Astrocyte (in vitro differentiated cells and primary cell): ENCODE data around the gene IL34.

Source experiments
- CTCF ChIP-seq: IDR thresholded peaks from 2 replicates; pipeline ENCODE4 v1.5.1; 2011; ENCODE audit warnings: low read depth, mild to moderate bottlenecking, inconsistent platforms, low read length, moderate library complexity; ENCODE audit not compliant: insufficient read depth
- EZH2 ChIP-seq: IDR thresholded peaks from 2 replicates; pipeline ENCODE4 v1.6.1; 2012; ENCODE audit warnings: mild to moderate bottlenecking, low read length, inconsistent platforms; ENCODE audit not compliant: insufficient read depth

- no peak for TF ChIP-seq CTCF
- no peak for TF ChIP-seq EZH2
These were observed 5.2 kb downstream of the IL34 start for GRCh38 chr16:70651524-70651923.
